Endothelial cell of umbilical vein (primary cell): ENCODE data around the gene SERINC2. TPM values are rescaled to one million over a fixed set of nuclear protein-coding genes. Genes with fewer than 3 reads are reported as not detected.
A peak's percentile ranks its signal among the peaks of the same experiment; 100 is the strongest.

Experiments used
- BruUV-seq: library from RNA; stranded (reverse); fragments of 400-500 nt; replicated peaks from 2 replicates; lab custom pipeline; 2021; lab: Mats Ljungman, UMichigan
- CTCF ChIA-PET: fragments of 300-600, 350-600 bp; sonication (Branson Sonifier 250); formaldehyde crosslinking; loops from one replicate; lab custom pipeline; 2021; ENCODE audit warnings: antibody characterized with exemption, inconsistent platforms; lab: Charles Lee
- POLR2A ChIA-PET: fragments of 300-600, 350-600 bp; sonication (Branson Sonifier 250); formaldehyde crosslinking; loops from one replicate; lab custom pipeline; 2021; ENCODE audit warnings: antibody characterized with exemption, inconsistent platforms; lab: Charles Lee
- DNase-seq: peaks from one replicate; pipeline ENCODE4 v3.0.0-alpha.2; 2011; ENCODE audit warnings: low read depth, low spot score
- FAIRE-seq: peaks from 2 replicates; lab custom pipeline; 2011; peaks lifted over from hg19 to GRCh38; lab: Jason Lieb, UNC
- H2AFZ ChIP-seq: 2 replicates; pipeline ENCODE4 v1.6.0; 2012; ENCODE audit warnings: low read depth, low read length, control low read depth, inconsistent platforms
- H3K27ac ChIP-seq: 2 replicates; pipeline ENCODE4 v1.5.1; 2011; ENCODE audit warnings: low read depth, mild to moderate bottlenecking, control low read depth, low read length, moderate library complexity; ENCODE audit not compliant: insufficient read depth
- H3K27me3 ChIP-seq, 2 experiments: 2 replicates each; pipeline versions ENCODE4 v1.6.0 to v1.6.1; 2011; ENCODE audit warnings: low read length in 2 of 2, mixed read lengths in 1 of 2; ENCODE audit not compliant: control insufficient read depth in 2 of 2, insufficient read depth in 2 of 2
- H3K36me3 ChIP-seq, 2 experiments: 2 replicates in 1 of 2; 3 replicates in 1 of 2; pipeline ENCODE4 v1.5.1; 2011; ENCODE audit warnings: low read length in 2 of 2, mild to moderate bottlenecking in 1 of 2, moderate library complexity in 1 of 2; ENCODE audit not compliant: control insufficient read depth in 2 of 2, insufficient read depth in 2 of 2; ENCODE audit errors: extremely low read depth in 1 of 2
- H3K4me1 ChIP-seq: 3 replicates; pipeline ENCODE4 v1.5.1; 2011; ENCODE audit warnings: mild to moderate bottlenecking, low read length; ENCODE audit not compliant: control insufficient read depth, insufficient read depth; ENCODE audit errors: extremely low read depth
- H3K4me2 ChIP-seq: 2 replicates; pipeline ENCODE4 v1.6.1; 2011; ENCODE audit warnings: low read length, control low read depth, mixed read lengths; ENCODE audit not compliant: insufficient read depth
- H3K4me3 ChIP-seq, 3 experiments: fragments of 200-600 bp in 1 of 3; sonication (generic), shearing (Covaris generic) in 1 of 3; replicated peaks in 1 of 3; 2 replicates each; pipeline ENCODE4 v1.5.1; 2011 to 2016; ENCODE audit warnings: control low read depth in 3 of 3, low read length in 3 of 3, mild to moderate bottlenecking in 2 of 3, inconsistent platforms in 1 of 3, low read depth in 1 of 3, moderate library complexity in 1 of 3; ENCODE audit not compliant: insufficient read depth in 1 of 3
- H3K79me2 ChIP-seq: 2 replicates; pipeline ENCODE4 v1.6.0; 2012; ENCODE audit warnings: low read length, inconsistent platforms; ENCODE audit not compliant: control insufficient read depth, insufficient read depth
- H3K9ac ChIP-seq: replicated peaks from 2 replicates; pipeline ENCODE3; 2011; ENCODE audit warnings: low read length, control low read depth; ENCODE audit not compliant: insufficient read depth; ENCODE audit errors: extremely low read depth
- H3K9me1 ChIP-seq: replicated peaks from 3 replicates; pipeline ENCODE4 v1.6.0; 2011; ENCODE audit warnings: mild to moderate bottlenecking, low read length; ENCODE audit not compliant: control insufficient read depth, insufficient read depth; ENCODE audit errors: extremely low read depth
- H3K9me3 ChIP-seq: replicated peaks from 2 replicates; pipeline ENCODE4 v1.5.1; 2012; ENCODE audit warnings: low read length, inconsistent platforms; ENCODE audit not compliant: control insufficient read depth, insufficient read depth
- H4K20me1 ChIP-seq: replicated peaks from 2 replicates; pipeline ENCODE3; 2011; ENCODE audit warnings: mild to moderate bottlenecking, low read length; ENCODE audit not compliant: control insufficient read depth, insufficient read depth; ENCODE audit errors: extremely low read depth
- EZH2 ChIP-seq: IDR thresholded peaks from 2 replicates; pipeline ENCODE4 v1.6.1; 2012; ENCODE audit warnings: borderline replicate concordance, low read depth, mild to moderate bottlenecking, moderate library complexity, low read length, inconsistent platforms; ENCODE audit not compliant: severe bottlenecking
- FOS ChIP-seq: IDR thresholded peaks from 2 replicates; pipeline ENCODE4 v1.6.1; 2011; ENCODE audit warnings: mild to moderate bottlenecking, low read length, moderate library complexity, borderline replicate concordance; ENCODE audit not compliant: insufficient read depth
- GATA2 ChIP-seq: IDR thresholded peaks from 2 replicates; pipeline ENCODE4 v1.7.0; 2011; ENCODE audit warnings: low read depth, mild to moderate bottlenecking, moderate library complexity, mixed read lengths, low read length; ENCODE audit not compliant: insufficient read length, insufficient read depth
- JUN ChIP-seq: IDR thresholded peaks from 2 replicates; pipeline ENCODE4 v1.6.1; 2011; ENCODE audit warnings: borderline replicate concordance, low read depth; ENCODE audit not compliant: insufficient read length, insufficient read depth
- MAX ChIP-seq: IDR thresholded peaks from 2 replicates; pipeline ENCODE4 v1.6.1; 2011; ENCODE audit not compliant: insufficient read depth, insufficient read length
- MYC ChIP-seq: IDR thresholded peaks from one replicate; pipeline ENCODE4 v1.6.1; 2011; ENCODE audit warnings: mild to moderate bottlenecking, low read depth, low read length
- POLR2A ChIP-seq: IDR thresholded peaks from 2 replicates; pipeline ENCODE4 v1.6.1; 2012; ENCODE audit warnings: low read depth, mild to moderate bottlenecking, control low read depth, low read length
- POLR2AphosphoS5 ChIP-seq: IDR thresholded peaks from 2 replicates; pipeline ENCODE4 v1.6.1; 2012; ENCODE audit warnings: low read depth, mild to moderate bottlenecking, control low read depth, low read length, moderate library complexity; ENCODE audit not compliant: insufficient read depth
- dilution Hi-C: fragments of 300-500 bp; cut with MboI; formaldehyde crosslinking; loops from one replicate; pipeline ENCODE4 v1.15.0; 2019; ENCODE audit warnings: low sequenced_read_pairs; ENCODE audit not compliant: extremely low pct_ligation_motif_present
- intact Hi-C: fragments of 100-400 bp; cut with micrococcal nuclease; formaldehyde crosslinking; loops from one replicate; pipeline ENCODE4 v1.10.0; 2022
- polyA plus RNA-seq, 4 experiments: library from polyadenylated mRNA; depleted of rRNA in 3 of 4; stranded (reverse) in 3 of 4; unstranded in 1 of 4; fragments of >200 nt; gene quantifications; 2 replicates each; pipeline versions ENCODE4 v1.2.1 to v1.2.3, GENCODE V29; 2011 to 2012; ENCODE audit warnings: missing spikeins in 1 of 4
- total RNA-seq: library from RNA; stranded (reverse); gene quantifications from 2 replicates; pipeline ENCODE4 v1.2.3, GENCODE V29; 2021
- TF ChIP-seq, protein P1 (sequence below), 2 donors: IDR thresholded peaks; 1 replicate in 1 of 2; 2 replicates in 1 of 2; pipeline ENCODE4 v1.5.1; 2011; ENCODE audit warnings: low read length in 2 of 2, mild to moderate bottlenecking in 2 of 2, moderate library complexity in 2 of 2, control low read depth in 1 of 2, inconsistent platforms in 1 of 2, low read depth in 1 of 2; ENCODE audit not compliant: insufficient read depth in 1 of 2; ENCODE audit errors: extremely low read depth in 1 of 2

Gene SERINC2
- total and polyA plus RNA-seq, 2 donors (not counting 3 experiments of a cell fraction or from before 2014, with no cell fraction given) = 19.4 to 34.6 TPM

DNA sequence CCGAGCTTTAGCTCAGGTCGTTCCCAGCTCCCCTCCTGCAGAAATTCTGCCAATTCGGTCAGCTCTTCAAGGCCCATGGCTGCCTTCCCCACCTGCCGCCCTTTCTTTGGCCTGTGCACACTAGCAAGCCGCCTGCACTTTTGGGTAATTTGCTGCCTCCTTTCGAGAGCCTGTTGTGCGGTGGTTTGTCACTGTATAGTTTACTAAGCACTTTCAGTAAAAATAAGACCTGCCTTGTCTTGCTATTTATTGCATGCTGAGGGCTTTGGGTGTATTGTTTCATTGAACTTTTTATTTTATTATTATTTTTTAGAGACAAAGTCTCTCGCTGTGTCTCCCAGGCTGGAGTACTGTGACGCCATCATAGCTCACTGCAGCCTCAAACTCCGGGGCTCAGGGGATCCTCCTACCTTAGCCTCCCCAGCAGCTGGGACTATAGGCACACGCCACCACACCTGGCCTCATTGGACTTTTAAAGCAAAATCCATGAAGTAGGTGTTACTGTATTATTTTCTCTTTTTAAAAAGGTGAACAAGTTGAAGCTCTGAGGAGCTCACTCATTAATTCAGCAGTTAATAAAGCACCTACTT lies 39.0 kb upstream of the SERINC2 start:
- Histone ChIP-seq H3K27me3 (no peaks in the 10 kb centered on the region), H4K20me1 (no peaks in the 10 kb centered on the region), H3K36me3 (no peaks in the 10 kb centered on the region), H2AFZ (peak overlapping the region; percentile 84), H3K4me3 (no peak overlapping the region), H3K9me1 (no peaks in the 10 kb centered on the region), H3K4me1 (peaks cover 6% of the 10 kb centered on the region), H3K79me2 (no peaks in the 10 kb centered on the region), H3K27ac (no peak overlapping the region), H3K4me2 (no peak overlapping the region), H3K9ac (no peak overlapping the region), H3K9me3 (no peaks in the 10 kb centered on the region)
- BruUV-seq = no TSS peak
- POLR2A ChIA-PET = no interaction called here
- dilution Hi-C loops (no loop called here), intact Hi-C loops (loop anchor here (1.0 kb wide), 1 partner anchor 48 kb away; no protein-coding TSS in a partner anchor)
- CTCF ChIA-PET = interaction anchor here (0.6 to 2.9 kb wide), 8 partner anchors 20 to 189 kb away, joined by 3 to 26 read pairs (median 4); no protein-coding TSS in a partner anchor
- FAIRE-seq = no peak
- TF ChIP-seq GATA2 (no peak), POLR2AphosphoS5 (no peak), JUN (no peak), POLR2A (no peak), MAX (no peak), EZH2 (no peak), FOS (no peak), MYC (no peak)
- TF ChIP-seq, protein P1, sequence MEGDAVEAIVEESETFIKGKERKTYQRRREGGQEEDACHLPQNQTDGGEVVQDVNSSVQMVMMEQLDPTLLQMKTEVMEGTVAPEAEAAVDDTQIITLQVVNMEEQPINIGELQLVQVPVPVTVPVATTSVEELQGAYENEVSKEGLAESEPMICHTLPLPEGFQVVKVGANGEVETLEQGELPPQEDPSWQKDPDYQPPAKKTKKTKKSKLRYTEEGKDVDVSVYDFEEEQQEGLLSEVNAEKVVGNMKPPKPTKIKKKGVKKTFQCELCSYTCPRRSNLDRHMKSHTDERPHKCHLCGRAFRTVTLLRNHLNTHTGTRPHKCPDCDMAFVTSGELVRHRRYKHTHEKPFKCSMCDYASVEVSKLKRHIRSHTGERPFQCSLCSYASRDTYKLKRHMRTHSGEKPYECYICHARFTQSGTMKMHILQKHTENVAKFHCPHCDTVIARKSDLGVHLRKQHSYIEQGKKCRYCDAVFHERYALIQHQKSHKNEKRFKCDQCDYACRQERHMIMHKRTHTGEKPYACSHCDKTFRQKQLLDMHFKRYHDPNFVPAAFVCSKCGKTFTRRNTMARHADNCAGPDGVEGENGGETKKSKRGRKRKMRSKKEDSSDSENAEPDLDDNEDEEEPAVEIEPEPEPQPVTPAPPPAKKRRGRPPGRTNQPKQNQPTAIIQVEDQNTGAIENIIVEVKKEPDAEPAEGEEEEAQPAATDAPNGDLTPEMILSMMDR (IDR thresholded peaks at IDR 0.05; ENCODE audit: extremely low read depth in 1 of 2, insufficient read depth in 1 of 2, low read depth in 1 of 2, low read length in 2 of 2) = no peak
- DNase-seq = no peak
